ENCODE measurements around the gene PPP1R3F.

The PPP1R3F gene

GRCh38 chrX:49273181-49273727, 3.7 kb downstream of the PPP1R3F start:
- H3K4me3 ChIP-seq (ENCODE audit: low read depth, low read length), result no peak overlapping the region
- no peak for TF ChIP-seq CTCF (IDR thresholded peaks at IDR 0.05; ENCODE audit: low read depth, low read length)

- TF ChIP-seq CTCF (IDR thresholded peaks at IDR 0.05; ENCODE audit: low read depth, low read length), result no peak
- no peak overlapping the region for H3K4me3 ChIP-seq (ENCODE audit: low read depth, low read length)
Observed at GRCh38 chrX:49276207-49276606, 6.6 kb downstream of the PPP1R3F start.

- no peak overlapping the region for H3K4me3 ChIP-seq (ENCODE audit: low read depth, low read length)
- no peak for TF ChIP-seq CTCF (IDR thresholded peaks at IDR 0.05; ENCODE audit: low read depth, low read length)
Observed at GRCh38 chrX:49276671-49277534, 7.3 kb downstream of the PPP1R3F start.

GRCh38 chrX:49277535-49277830, 7.9 kb downstream of the PPP1R3F start:
- no peak overlapping the region for H3K4me3 ChIP-seq (ENCODE audit: low read depth, low read length)
- no peak for TF ChIP-seq CTCF (IDR thresholded peaks at IDR 0.05; ENCODE audit: low read depth, low read length)

- no peak for TF ChIP-seq CTCF (IDR thresholded peaks at IDR 0.05; ENCODE audit: low read depth, low read length)
- no peak overlapping the region for H3K4me3 ChIP-seq (ENCODE audit: low read depth, low read length)
Observed at GRCh38 chrX:49278081-49278480, 8.5 kb downstream of the PPP1R3F start.

GRCh38 chrX:49282647-49283011, 13.0 kb downstream of the PPP1R3F start:
- TF ChIP-seq CTCF (IDR thresholded peaks at IDR 0.05; ENCODE audit: low read depth, low read length), result no peak
- H3K4me3 ChIP-seq (ENCODE audit: low read depth, low read length), result no peak overlapping the region

- TF ChIP-seq CTCF (IDR thresholded peaks at IDR 0.05; ENCODE audit: low read depth, low read length), result no peak
- no peak overlapping the region for H3K4me3 ChIP-seq (ENCODE audit: low read depth, low read length)
Observed at GRCh38 chrX:49284212-49284611, 14.6 kb downstream of the PPP1R3F start.
